ENCODE measurements around the gene SEMG1.

Gene SEMG1, protein sequence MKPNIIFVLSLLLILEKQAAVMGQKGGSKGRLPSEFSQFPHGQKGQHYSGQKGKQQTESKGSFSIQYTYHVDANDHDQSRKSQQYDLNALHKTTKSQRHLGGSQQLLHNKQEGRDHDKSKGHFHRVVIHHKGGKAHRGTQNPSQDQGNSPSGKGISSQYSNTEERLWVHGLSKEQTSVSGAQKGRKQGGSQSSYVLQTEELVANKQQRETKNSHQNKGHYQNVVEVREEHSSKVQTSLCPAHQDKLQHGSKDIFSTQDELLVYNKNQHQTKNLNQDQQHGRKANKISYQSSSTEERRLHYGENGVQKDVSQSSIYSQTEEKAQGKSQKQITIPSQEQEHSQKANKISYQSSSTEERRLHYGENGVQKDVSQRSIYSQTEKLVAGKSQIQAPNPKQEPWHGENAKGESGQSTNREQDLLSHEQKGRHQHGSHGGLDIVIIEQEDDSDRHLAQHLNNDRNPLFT

DNA sequence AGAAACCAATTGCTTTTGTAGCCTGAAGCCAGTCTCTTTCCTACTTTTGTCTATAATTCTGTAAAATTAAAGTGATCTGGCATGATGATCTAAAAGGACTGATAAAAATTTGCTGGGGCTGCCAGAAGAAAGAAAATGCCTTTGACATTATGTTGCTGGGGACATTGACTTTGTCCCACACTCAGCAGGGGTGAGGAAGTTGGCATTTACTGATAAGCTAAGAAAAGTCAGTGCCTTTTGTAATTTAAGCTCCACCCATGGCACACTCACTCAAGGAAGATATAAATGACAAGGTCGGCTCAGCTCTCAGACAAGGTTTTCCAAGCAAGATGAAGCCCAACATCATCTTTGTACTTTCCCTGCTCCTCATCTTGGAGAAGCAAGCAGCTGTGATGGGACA, at the start of gene SEMG1:
SEMG1 (plus strand) TSS at position 309 of the 400 bp plus-strand sequence; CDS start at position 330, 21 bp downstream.
- no peak for DNase-seq (ENCODE audit: low spot score)

DNA sequence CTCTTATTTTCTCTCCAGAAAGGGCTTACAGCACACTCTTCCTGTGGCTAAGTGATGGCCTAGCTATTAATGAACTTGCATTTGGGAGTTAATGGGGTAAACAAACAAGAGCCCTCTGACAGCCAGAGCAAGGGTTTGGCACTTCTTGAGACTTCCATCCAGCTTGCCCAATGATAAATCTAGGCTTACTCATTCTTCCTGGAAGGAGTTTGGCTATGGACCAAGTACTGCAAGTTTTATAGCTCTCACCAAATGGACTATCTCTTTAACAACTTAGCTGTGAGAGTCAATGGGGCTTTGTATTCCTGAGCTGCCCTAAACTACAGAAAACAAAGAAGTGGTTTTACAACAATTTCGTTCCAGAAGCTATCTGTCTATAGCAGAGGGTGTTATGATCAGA, 48.9 kb upstream of the SEMG1 start:
- no peak for DNase-seq (ENCODE audit: low spot score)

- no peak for DNase-seq (ENCODE audit: low spot score)
Measured at GRCh38 chr20:45163083-45163803, 43.6 kb upstream of the SEMG1 start.

- DNase-seq (ENCODE audit: low spot score) = no peak
Measured at GRCh38 chr20:45164906-45165305, 41.9 kb upstream of the SEMG1 start.

DNA sequence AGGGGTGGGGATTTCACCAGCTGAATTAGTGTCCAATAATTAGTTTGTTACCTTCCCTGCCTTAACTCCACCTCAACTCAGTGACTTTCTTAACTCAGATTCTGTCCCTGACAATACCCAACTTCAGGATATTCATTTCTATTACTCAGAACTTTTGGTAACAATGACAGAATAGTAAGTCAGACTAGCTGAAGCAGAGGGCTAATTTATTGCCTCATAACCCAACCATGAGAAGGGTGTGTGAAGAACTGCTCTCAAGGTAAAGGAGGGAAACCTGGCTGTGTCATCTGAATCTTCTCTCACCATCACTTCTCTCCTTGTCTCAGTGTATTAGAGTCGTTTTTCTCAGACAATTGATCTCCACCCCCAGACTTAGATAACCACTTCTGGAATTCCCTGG, 33.3 kb upstream of the SEMG1 start:
- no peak for DNase-seq (ENCODE audit: low spot score)

DNA sequence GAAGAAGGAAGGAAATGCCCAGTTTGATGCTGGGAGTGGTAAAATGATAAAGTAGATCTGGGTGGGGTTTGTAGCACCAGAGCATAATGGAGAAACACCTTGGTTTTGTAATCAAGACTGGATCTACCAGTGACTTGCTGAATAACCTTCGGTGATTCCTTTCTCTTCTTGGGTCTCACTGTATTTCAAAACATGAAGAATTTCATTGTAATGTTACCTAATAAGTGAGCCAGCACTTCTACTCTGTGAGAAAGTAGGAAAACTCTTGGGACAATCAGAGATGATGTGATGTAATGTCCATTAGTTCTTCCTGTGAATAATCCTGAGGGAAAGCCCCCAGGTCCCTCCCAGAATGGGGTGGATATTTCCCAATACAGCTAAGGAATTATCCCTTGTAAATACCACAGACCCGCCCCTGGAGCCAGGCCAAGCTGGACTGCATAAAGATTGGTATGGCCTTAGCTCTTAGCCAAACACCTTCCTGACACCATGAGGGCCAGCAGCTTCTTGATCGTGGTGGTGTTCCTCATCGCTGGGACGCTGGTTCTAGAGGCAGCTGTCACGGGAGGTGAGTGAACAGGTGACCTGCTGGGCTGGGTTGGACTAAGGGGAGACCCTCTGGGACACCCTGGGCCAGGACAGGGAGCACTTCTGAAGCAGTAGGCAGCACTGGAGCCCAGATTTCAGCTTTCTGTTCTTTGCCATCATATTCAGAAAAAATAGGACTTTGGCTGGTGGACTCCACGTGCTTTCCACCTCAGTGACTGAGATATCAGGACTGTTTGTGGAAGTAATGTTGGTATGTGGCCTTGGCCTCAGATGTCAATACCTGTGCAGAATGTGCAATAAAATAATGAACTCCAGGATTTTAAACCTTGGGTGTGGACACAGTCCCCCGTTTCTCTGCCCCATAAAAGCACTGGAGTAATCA, 32.1 kb upstream of the SEMG1 start, which contains the start of gene PI3:
PI3 (plus strand) TSS at position 469 of the 931 bp plus-strand sequence; CDS start at position 490, 21 bp downstream.
- no peak for DNase-seq (ENCODE audit: low spot score)

DNA sequence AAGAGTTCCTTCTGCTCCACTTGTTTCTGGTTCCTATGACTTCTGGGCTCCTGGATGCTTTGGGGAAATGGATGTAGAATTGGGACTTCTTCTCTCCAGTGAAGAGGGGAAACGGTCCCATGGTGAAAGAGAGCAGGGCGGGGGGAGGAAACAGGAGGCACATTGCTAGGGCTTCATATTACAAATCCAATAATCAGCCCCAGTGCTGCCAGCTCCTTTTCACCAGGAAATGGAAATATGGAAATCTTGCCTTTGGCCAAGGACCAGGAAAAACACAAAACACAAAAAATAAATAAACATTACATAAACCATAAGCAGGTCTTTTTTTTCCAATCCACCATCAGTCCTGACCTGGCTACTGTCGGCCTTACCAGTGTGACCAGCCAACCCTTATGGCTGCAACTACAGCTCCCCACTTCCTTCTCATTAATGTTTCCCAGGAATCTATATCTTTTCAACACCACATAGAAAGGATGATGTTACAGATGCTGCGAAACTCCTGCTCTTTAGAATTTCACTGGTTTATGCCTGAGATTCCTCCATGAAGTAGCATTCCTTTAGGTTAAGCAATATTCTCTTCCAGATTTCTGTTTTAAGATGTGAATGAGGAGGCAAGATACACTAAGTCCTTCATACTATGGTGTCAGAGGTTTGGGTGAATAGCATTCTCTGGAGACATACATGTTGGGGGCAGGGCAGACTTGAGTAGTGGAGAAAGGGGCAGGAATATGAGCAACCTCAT, 30.1 kb upstream of the SEMG1 start:
- no peak for DNase-seq (ENCODE audit: low spot score)

DNA sequence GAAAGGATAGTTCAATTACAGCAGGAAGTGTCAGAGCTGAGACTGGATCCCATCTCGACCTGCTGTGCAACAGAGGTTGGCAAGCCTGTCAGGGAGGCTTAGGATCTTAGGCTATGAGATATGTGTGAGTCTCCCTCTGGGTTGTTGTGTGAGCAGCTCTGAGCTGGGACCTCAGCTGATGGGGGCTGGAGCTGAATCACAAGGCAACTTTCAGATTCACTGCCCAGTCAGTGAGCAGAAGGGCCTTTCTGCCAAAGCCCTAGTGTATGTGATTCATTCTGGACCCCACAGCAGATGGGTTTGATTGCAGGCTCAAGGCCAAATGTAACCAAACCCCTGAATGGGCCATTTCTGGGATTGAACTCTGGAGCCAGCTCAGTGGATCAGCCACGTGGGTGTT, 27.7 kb upstream of the SEMG1 start:
- DNase-seq (ENCODE audit: low spot score) = no peak

GRCh38 chr20:45181639-45182038, 25.2 kb upstream of the SEMG1 start:
- no peak for DNase-seq (ENCODE audit: low spot score)

DNA sequence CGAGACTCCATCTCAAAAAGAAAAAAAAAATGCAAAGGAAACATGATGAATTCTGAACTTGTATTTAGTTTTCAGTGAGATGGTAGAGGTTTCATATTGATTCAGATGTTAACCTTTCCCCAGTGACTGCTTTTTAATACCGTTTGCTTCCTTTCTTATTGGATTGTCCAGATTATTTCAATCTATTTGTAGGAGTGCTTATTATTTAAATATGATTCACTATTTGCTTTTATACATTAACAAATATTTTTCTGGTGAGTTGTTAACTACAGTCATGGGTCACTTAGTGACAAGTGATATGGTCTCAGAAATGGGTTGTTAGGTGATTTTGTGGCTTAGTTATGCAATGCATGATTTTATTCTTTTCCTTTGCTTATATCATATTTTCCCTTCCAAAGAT, 23.7 kb upstream of the SEMG1 start:
- no peak for DNase-seq (ENCODE audit: low spot score)

GRCh38 chr20:45187693-45188092, 19.1 kb upstream of the SEMG1 start:
- no peak for DNase-seq (ENCODE audit: low spot score)

- no peak for DNase-seq (ENCODE audit: low spot score)
Measured at GRCh38 chr20:45189067-45189609, 17.7 kb upstream of the SEMG1 start.

DNA sequence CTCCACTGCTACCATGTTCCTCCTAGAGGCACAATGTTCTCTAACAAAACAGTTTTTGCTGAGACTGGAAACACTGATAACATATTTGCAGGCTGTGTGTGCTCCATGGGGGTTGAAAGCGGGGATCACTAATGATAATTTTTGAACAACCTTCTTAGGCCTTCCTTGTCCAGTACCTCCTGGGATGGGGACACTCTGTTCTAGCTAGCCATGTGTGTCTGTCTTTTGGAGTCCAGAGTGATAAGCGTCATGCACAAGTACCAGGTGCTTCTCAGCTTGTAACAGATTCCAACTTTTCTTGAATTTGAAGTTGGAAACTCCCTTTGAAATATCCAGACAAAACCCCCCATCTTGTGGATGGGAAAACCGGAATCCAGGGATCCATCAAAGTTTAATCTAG, 17.0 kb upstream of the SEMG1 start:
- DNase-seq (ENCODE audit: low spot score) = no peak

- DNase-seq (ENCODE audit: low spot score) = no peak
Measured at GRCh38 chr20:45191926-45192325, 14.9 kb upstream of the SEMG1 start.

DNA sequence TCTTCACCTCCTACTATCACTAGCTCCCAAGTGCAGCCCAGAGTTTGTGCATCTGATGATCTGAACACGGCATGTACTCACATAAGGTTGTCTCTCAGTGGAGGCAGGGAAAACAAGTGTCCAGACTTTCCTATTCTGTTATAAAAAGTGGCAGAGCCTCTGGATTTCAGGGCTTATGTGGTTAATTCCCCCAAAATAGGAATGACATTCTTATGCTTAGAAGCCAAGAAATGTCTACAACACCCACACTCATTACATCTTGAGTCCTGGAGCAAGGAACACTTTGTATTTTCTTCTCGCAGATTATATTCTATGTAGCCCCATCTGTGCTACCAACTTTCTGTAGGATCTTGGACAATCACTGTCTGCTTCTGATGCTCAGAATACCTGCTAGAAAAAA, 13.5 kb upstream of the SEMG1 start:
- no peak for DNase-seq (ENCODE audit: low spot score)

DNA sequence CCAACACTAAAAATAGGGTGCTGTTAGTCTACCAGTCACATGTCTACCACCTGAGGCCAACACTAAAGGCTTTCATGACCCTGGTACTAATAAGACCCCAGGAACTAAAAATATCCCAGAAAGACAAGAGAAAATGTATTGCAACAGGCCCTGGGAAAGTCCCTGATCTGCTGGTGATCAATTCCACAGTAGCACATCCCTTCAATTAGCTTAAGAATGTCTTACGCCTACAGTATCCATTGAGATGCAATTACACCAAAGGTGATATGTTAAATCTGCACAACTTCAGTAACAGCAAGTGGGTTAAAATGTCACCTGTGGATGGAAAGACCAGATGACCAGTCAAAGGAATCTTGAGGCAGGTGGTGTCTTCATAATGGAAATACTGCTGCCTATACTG, 3.1 kb downstream of the SEMG1 start:
- DNase-seq (ENCODE audit: low spot score) = no peak

GRCh38 chr20:45211569-45212474, 5.0 kb downstream of the SEMG1 start:
- DNase-seq (ENCODE audit: low spot score) = no peak

DNA sequence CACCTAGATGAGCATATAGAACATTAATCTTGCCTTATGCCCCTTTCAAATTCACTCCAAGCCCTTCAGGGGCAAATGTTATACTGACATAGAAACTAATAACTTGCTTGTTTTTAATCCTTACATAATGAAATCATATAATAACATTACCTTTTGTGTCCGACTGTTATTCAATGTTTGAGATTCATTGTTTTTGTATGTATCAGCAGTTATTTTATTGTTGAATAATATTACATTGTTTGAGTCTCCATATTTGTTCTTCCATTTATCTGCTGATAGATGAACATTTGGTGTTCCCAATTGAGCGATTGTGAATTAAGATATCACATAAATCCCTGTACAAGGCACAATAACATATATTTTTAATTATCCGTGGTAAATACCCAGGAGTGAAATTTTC, 6.0 kb downstream of the SEMG1 start:
- no peak for DNase-seq (ENCODE audit: low spot score)

GRCh38 chr20:45218124-45218523, 11.3 kb downstream of the SEMG1 start:
- DNase-seq (ENCODE audit: low spot score) = no peak

GRCh38 chr20:45218636-45219035, 11.8 kb downstream of the SEMG1 start:
- DNase-seq (ENCODE audit: low spot score) = no peak
